GM19240 (cell line): ENCODE results near the gene RCL1.

Experiments
- DNase-seq: peaks from one replicate; pipeline ENCODE4 v3.0.0; 2011; ENCODE audit warnings: low spot score; ENCODE audit not compliant: insufficient read length

Gene RCL1

DNA sequence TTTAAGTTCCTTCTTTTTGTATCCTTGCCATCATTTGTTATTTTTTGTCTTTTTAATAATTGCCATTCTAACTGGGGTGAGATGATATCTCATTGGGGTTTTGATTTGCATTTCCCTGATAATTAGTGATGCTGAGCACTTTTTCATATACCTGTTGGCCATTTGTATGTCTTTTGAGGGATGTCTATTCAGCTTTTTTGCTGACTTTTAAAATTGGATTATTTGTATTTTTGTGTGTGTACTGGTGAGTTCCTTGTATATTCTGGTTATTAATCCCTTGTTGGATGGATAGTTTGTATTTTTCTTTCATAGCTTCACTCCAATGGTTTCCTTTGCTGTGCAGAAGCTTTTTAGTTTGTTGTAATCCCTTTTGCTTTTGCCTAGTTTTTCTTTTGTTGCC is 19.1 kb downstream of the RCL1 start:
- no peak for DNase-seq

DNA sequence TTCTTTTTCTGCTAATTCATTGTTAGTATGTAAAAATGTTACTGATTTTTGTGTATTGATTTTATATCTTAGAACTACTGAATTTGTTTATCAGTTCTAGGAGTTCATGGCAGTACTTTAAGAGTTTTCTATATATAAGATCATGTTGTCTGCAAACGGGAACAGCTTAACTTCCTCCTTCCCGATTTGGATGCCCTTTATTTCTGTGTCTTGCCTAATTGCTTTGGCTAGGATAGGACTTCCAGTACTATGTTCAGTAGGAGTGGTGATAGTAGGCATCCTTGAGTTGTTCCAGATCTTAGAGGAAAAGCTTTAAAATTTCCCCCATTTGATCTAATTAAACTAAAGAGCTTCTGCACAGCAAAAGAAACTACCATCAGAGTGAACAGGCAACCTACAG is 20.1 kb downstream of the RCL1 start:
- DNase-seq: no peak

DNA sequence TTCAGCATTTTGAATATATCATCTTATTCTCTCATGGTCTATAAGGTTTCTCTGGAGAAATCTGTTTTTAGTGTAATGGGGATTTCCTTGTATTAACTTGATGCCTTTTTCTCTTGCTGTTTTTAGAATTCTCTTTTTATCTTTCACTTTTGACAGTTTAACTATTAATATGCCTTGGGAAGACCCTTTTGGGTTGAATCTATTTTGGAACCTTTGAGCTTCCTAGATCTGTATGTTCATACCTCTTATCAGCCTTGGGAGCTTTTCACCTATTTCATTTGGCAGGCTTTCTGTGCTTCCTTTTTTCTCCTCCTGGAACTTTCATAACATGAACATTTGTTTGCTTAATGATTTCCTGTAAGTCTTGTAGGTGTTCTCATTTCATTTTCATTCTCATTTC is 22.2 kb downstream of the RCL1 start:
- no peak for DNase-seq

DNA sequence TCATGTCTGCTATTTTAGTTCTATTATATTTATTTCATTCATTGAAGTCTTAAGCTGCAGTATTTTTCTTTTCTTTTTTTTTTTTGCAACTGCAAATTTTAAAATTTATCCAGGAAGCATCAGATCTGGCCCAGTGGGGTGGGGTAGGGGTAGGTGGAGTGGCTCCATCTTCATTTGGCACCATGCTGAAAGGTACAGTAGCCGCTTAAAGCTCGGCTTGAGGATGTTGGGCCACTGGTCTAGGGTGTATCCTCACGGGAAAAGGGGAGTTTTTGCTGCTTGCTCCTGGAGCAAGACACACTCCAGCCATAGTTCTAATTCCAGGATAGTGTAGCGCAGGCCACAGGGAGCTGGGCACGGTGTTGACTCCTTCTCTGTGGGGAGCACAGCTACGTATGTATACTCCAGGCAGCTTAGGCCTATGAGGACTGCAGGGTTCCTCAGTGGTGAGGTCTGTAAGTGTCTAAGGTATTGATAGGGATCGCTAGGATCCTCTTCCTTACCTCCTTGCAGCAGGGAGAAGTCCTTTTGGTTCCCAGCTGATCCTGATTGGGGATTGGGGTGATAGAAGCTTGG is 22.7 kb downstream of the RCL1 start:
- DNase-seq: no peak

DNA sequence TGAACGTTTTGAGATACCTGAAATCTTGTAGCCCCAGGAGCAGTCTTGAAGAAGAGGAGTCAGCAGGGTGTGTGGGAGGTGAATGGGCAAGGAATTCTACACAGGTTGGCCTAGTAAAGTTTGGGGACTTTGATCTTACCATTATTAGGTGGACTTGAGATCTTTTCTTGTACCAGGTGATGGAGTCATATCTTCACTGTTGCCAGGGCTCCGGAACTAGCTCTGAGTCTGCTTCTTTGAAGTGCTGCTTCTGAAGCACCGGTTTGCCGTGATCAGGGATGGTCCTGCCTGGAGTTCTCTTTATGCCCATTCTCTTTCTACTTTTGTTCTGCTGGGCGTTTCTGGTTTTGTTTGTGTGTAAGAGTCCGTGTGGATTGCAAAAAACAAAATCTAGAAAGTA is 27.4 kb downstream of the RCL1 start:
- DNase-seq: no peak

DNA sequence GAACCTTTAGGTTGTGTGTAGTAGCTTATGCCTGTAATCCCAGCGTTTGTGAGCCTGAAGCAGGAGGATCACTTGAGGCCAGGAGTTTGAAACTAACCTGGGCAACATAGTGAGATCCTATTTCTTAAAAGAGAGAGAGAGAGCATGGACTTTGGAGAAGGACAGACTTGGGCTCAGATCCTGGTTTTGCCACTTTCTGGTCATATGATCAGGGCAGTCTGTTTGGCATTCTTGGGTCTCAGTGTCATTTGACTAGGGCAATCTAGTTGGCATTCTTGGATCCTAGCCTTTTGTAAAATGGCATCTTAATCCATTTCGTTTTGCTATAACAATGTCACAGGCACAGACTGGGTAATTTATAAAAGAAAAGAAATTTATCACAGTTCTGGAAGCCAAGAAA is 28.4 kb downstream of the RCL1 start:
- DNase-seq: no peak

GRCh38 chr9:4822057-4822456 is 29.3 kb downstream of the RCL1 start:
- DNase-seq: no peak

DNA sequence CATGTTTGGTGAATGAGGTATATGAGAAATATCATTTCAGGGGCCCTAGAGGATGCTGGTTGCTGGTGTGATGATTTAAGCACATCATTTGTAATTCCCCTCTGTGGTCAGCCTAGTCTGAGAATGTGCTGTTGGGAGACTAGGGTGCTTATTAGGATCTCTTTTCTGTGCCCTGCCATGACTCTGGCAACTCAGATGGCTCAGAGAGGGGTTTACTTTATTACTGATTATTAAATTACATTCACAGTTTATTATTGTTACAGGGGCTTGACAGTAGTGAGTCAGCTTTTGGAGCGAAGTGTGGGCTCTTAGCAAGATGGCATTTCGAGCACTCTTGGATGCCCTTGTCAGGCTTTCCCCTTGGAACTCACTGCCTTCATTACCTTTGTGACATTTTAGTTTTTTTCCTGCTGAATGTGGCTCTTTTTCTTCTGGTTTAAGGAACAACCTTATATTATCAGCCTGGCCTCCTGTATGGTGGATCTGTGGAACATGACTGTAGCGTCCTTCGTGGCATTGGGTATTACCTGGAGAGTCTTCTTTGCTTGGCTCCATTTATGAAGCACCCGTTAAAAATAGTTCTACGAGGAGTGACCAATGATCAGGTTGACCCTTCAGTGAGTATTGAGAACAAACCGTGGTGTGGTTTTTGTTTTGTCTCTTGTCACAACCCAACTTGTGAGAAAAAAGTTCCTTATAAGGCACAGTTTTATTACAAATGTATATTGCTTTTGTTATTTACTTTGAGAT is 33.8 kb downstream of the RCL1 start:
- no peak for DNase-seq

- DNase-seq: no peak
Measured at GRCh38 chr9:4827224-4827623, 34.5 kb downstream of the RCL1 start.

- DNase-seq: no peak
Measured at GRCh38 chr9:4828761-4829160, 36.0 kb downstream of the RCL1 start.

DNA sequence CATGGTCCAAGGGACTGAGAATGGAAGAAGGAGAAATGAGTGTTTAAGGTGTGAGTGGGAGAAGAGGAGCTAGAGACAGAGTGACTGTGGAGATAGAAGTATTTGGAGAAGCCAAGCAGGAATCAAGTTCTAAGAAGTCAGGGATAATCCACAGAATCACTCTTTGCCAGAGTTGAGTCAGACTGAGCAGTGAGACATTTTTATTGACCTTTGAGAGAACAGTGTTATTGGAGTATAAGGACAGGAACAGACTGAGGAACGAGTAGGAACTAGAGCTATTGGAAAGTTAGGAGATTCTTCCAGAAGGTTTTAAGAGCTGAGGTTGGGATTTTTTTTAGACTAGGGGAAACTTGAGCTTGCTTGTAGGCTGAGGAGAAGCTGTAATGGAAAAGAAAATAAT is 37.2 kb downstream of the RCL1 start:
- DNase-seq: no peak

DNA sequence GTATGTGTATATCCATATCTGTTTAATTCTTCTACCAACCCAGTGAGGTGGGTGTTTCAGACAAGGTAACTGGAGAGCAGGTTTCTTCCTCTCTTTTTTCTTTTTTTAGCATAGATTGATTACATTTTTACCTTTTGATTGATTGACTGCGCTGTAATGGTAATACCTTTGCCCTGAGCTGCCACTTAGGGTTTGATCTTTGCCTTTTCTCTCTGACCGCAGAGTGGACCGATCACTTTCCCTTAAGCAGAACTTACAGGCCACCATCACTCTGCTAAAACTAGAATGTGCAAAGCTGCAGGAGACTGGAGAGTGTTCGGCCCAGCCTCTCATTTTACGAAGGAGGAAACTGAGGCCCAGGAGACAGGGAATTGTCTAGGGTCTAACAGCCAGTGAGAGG is 38.0 kb downstream of the RCL1 start:
- no peak for DNase-seq

- DNase-seq: no peak
Measured at GRCh38 chr9:4831119-4831518, 38.4 kb downstream of the RCL1 start.

GRCh38 chr9:4831944-4832343 is 39.2 kb downstream of the RCL1 start:
- no peak for DNase-seq

GRCh38 chr9:4832786-4833579 is 40.2 kb downstream of the RCL1 start:
- DNase-seq: no peak

- no peak for DNase-seq
Measured at GRCh38 chr9:4833781-4834560, 41.2 kb downstream of the RCL1 start.

DNA sequence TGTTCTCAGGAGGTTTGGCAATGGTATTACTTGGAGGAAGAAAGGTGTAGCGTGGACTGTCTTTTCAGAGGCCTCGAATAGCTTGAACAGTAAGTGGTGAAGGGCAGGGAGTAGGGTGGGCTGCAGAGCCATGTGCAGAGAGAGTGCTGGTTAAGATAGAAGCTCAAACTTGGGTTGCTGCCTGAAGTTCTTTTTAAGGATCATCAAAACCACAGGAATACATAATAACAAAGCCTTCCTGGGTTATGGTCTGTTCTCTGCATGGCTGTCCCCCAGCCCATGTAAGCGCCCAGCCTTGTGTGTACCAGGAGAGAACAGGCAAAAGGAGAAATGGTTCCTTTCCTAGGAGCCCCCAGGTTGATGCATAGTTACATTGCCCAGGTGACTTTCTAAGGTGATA is 43.9 kb downstream of the RCL1 start:
- no peak for DNase-seq

- no peak for DNase-seq
Measured at GRCh38 chr9:4837261-4838188, 44.8 kb downstream of the RCL1 start.

DNA sequence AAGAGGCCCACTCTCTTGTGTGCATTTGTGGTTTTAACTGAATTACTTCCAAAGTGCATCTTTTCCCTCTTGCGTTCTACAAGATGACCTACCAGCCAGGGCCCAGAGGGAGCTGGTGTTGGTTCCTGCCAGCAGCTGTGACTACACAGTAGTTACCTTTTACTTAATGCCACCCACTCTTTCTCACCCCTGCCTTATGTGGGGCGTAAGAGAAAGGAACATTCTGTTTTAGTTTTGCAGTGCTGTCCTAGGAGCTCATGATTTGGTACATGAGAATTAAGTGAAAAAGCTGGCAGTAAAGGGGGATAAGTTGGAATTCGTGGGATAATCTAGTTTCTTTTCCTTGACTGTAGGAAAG is 45.4 kb downstream of the RCL1 start:
- DNase-seq: no peak

- DNase-seq: no peak
Measured at GRCh38 chr9:4839470-4839912, 46.7 kb downstream of the RCL1 start.

DNA sequence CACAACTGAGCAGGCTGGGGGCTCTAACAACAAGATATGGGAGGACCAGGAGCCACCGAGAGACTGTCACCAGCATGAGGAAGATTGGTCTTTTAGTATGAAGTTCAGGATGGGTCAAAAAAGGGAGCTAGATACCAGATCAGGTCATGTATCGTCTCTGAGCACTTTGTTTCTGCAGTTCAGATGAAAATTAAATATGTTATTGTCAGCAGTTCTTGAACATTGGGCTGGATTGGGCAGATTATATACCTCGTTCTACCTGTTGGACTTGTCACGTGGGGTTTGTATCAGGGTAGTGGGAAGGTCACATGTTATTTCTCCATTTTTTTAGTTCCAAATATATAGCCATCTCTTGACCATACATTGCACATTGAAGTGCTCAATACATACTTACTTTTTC is 47.3 kb downstream of the RCL1 start:
- no peak for DNase-seq
